Astrocyte of the cerebellum (primary cell): ENCODE results near the gene ZNF384.

Source experiments
- DNase-seq: peaks from one replicate; pipeline ENCODE4 v3.0.0-alpha.2; 2011; ENCODE audit warnings: low read depth
- H3K4me3 ChIP-seq: 2 replicates; pipeline ENCODE4 v1.5.1; 2011; ENCODE audit warnings: mild to moderate bottlenecking, low read depth, low read length, moderate library complexity
- CTCF ChIP-seq: IDR thresholded peaks from 2 replicates; pipeline ENCODE4 v1.5.1; 2012; ENCODE audit warnings: low read length, low read depth, moderate library complexity, mild to moderate bottlenecking; ENCODE audit errors: missing control alignments
- in situ Hi-C: cut with HindIII; loops from 2 replicates; pipeline ENCODE4 v1.10.0; 2017; ENCODE audit warnings: low sequenced_read_pairs

ZNF384 gene

GRCh38 chr12:6631549-6631961 is 57.6 kb downstream of the ZNF384 start:
- no peak for TF ChIP-seq CTCF
- in situ Hi-C loops: loop anchor here (10.0 kb wide), 1 partner anchor 163 kb away; no protein-coding TSS in a partner anchor
- no peak overlapping the region for H3K4me3 ChIP-seq
- DNase-seq: no peak

GRCh38 chr12:6630736-6631135 is 58.4 kb downstream of the ZNF384 start:
- H3K4me3 ChIP-seq: no peak overlapping the region
- no peak for TF ChIP-seq CTCF
- in situ Hi-C loops: loop anchor here (10.0 kb wide), 1 partner anchor 164 kb away; no protein-coding TSS in a partner anchor
- no peak for DNase-seq

- no peak overlapping the region for H3K4me3 ChIP-seq
Observed at GRCh38 chr12:6627616-6628015, 61.6 kb downstream of the ZNF384 start.

GRCh38 chr12:6626654-6627283 is 62.4 kb downstream of the ZNF384 start:
- no peak for TF ChIP-seq CTCF
- DNase-seq: no peak
- in situ Hi-C loops: no loop called here
- H3K4me3 ChIP-seq: no peak overlapping the region

More at GRCh38 chr12:6627616-6628015, 61.6 kb downstream of the ZNF384 start:
- in situ Hi-C loops: no loop called here
- DNase-seq: no peak
- TF ChIP-seq CTCF: no peak

GRCh38 chr12:6620885-6621274 is 68.3 kb downstream of the ZNF384 start:
- no peak for DNase-seq
- H3K4me3 ChIP-seq: no peak overlapping the region
- in situ Hi-C loops: no loop called here
- no peak for TF ChIP-seq CTCF

- H3K4me3 ChIP-seq: no peak overlapping the region
- TF ChIP-seq CTCF: peak; percentile 57
- DNase-seq: no peak
- in situ Hi-C loops: no loop called here
Observed at GRCh38 chr12:6620137-6620884, 68.9 kb downstream of the ZNF384 start.
